Omental fat pad (tissue), 4 donors: ENCODE measurements around the gene KANSL1. TPM values are rescaled to one million over a fixed set of nuclear protein-coding genes. Genes with fewer than 3 reads are reported as not detected.
"Not testable (repeated sequence)": the region's sequence is repeated elsewhere in the genome, so short reads cannot be mapped to it uniquely, and the experiment has no call there.

Source experiments
- ATAC-seq: fragments of 150-250 bp; one replicate; pipeline ENCODE4 v1.9.1; 2016; ENCODE audit warnings: mild to moderate bottlenecking, moderate library complexity; ENCODE audit not compliant: low FRiP score
- DNase-seq: peaks from one replicate; pipeline ENCODE4 v3.0.0-alpha.2; 2019; ENCODE audit warnings: low spot score
- CTCF ChIP-seq, 3 donors: fragments of 450-650 bp; IDR thresholded peaks; one replicate each; pipeline ENCODE4 v1.5.1; 2016 to 2017; ENCODE audit warnings: antibody characterized with exemption in 3 of 3, mild to moderate bottlenecking in 3 of 3, moderate library complexity in 2 of 3
- total RNA-seq, 4 donors: library from RNA; depleted of rRNA; stranded (reverse); fragments of >200 nt; gene quantifications; one replicate each; pipeline ENCODE4 v1.1.0, GENCODE V29; 2016

Gene KANSL1
- total RNA-seq, 4 donors from 2014 or later, result 48.9 to 109 (median 57.4) TPM

GRCh38 chr17:46191322-46192188 lies 1.7 kb downstream of the KANSL1 start:
- no peak for ATAC-seq
- no peak for TF ChIP-seq CTCF (IDR thresholded peaks at IDR 0.05)

GRCh38 chr17:46190763-46191162 lies 2.5 kb downstream of the KANSL1 start:
- no peak for ATAC-seq
- DNase-seq, result no peak
- no peak for TF ChIP-seq CTCF (IDR thresholded peaks at IDR 0.05)

More at GRCh38 chr17:46191322-46192188, 1.7 kb downstream of the KANSL1 start:
- DNase-seq, result no peak

- DNase-seq, ATAC-seq: not testable (repeated sequence)
Measured at GRCh38 chr17:46186827-46187235, 6.4 kb downstream of the KANSL1 start.

- DNase-seq (no peak), ATAC-seq (no peak)
- TF ChIP-seq CTCF (IDR thresholded peaks at IDR 0.05), result no peak
Measured at GRCh38 chr17:46184696-46185095, 8.5 kb downstream of the KANSL1 start.

- ATAC-seq, DNase-seq: not testable (repeated sequence)
Measured at GRCh38 chr17:46183383-46183782, 9.8 kb downstream of the KANSL1 start.

- ATAC-seq (no peak), DNase-seq (no peak)
- no peak for TF ChIP-seq CTCF (IDR thresholded peaks at IDR 0.05)
Measured at GRCh38 chr17:46182961-46183360, 10.3 kb downstream of the KANSL1 start.

- no peak for DNase-seq
- ATAC-seq, result no peak
- no peak for TF ChIP-seq CTCF (IDR thresholded peaks at IDR 0.05)
Measured at GRCh38 chr17:46181940-46182339, 11.3 kb downstream of the KANSL1 start.

- DNase-seq, ATAC-seq: not testable (repeated sequence)
Measured at GRCh38 chr17:46181316-46181715, 11.9 kb downstream of the KANSL1 start.
